ENCODE measurements around the gene STK39.

STK39 gene

GRCh38 chr2:168207851-168208250, 39.5 kb downstream of the STK39 start:
- no peak for DNase-seq

GRCh38 chr2:168203762-168204693, 43.4 kb downstream of the STK39 start:
- no peak for DNase-seq

- no peak for DNase-seq
Measured at GRCh38 chr2:168201584-168202116, 45.7 kb downstream of the STK39 start.

GRCh38 chr2:168200930-168201583, 46.3 kb downstream of the STK39 start:
- no peak for DNase-seq

GRCh38 chr2:168198476-168199207, 48.8 kb downstream of the STK39 start:
- no peak for DNase-seq

- no peak for DNase-seq
Measured at GRCh38 chr2:168196764-168197180, 50.6 kb downstream of the STK39 start.

- DNase-seq, result no peak
Measured at GRCh38 chr2:168194784-168195522, 52.4 kb downstream of the STK39 start.

GRCh38 chr2:168192839-168193616, 54.4 kb downstream of the STK39 start:
- no peak for DNase-seq

- DNase-seq, result no peak
Measured at GRCh38 chr2:168191955-168192785, 55.2 kb downstream of the STK39 start.

GRCh38 chr2:168190590-168191336, 56.6 kb downstream of the STK39 start:
- no peak for DNase-seq

GRCh38 chr2:168189835-168190569, 57.4 kb downstream of the STK39 start:
- DNase-seq, result no peak

GRCh38 chr2:168188002-168188401, 59.4 kb downstream of the STK39 start:
- DNase-seq, result no peak

- DNase-seq, result no peak
Measured at GRCh38 chr2:168186452-168186851, 60.9 kb downstream of the STK39 start.

GRCh38 chr2:168185583-168186274, 61.7 kb downstream of the STK39 start:
- no peak for DNase-seq

GRCh38 chr2:168184681-168185513, 62.5 kb downstream of the STK39 start:
- no peak for DNase-seq

GRCh38 chr2:168183308-168183997, 63.9 kb downstream of the STK39 start:
- no peak for DNase-seq
